ENCODE data around the gene KIF5C. TPM values are rescaled to one million over a fixed set of nuclear protein-coding genes. Genes with fewer than 3 reads are reported as not detected.

The KIF5C gene
- total RNA-seq, 1 experiment from 2014 or later: 0.87 TPM

DNA sequence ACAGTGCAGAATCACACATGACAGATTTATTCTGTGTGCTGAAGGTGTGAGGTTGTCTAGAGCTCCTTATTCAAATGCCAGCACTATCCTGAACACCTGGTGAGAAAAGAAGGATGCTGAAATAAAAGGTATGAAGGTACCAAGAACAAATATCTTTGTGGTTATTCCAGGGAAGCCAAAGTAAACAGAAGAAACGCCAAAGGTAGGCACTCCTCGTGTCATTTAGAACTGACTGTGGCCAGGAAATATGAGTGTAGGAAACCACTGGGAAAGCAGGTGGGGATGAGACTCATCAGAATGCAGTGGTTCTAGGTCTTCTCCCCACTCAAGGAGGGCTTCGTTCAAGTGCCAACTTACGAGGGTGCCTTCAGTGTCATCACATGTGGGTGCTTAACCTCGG is 80.8 kb downstream of the KIF5C start:
- TF ChIP-seq, protein P1, sequence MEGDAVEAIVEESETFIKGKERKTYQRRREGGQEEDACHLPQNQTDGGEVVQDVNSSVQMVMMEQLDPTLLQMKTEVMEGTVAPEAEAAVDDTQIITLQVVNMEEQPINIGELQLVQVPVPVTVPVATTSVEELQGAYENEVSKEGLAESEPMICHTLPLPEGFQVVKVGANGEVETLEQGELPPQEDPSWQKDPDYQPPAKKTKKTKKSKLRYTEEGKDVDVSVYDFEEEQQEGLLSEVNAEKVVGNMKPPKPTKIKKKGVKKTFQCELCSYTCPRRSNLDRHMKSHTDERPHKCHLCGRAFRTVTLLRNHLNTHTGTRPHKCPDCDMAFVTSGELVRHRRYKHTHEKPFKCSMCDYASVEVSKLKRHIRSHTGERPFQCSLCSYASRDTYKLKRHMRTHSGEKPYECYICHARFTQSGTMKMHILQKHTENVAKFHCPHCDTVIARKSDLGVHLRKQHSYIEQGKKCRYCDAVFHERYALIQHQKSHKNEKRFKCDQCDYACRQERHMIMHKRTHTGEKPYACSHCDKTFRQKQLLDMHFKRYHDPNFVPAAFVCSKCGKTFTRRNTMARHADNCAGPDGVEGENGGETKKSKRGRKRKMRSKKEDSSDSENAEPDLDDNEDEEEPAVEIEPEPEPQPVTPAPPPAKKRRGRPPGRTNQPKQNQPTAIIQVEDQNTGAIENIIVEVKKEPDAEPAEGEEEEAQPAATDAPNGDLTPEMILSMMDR (IDR thresholded peaks at IDR 0.05; ENCODE audit: unreplicated experiment): no peak
- peaks cover 41% of the 10 kb centered on the region for H3K27me3 Mint-ChIP-seq (ENCODE audit: unreplicated experiment)
- no peaks in the 10 kb centered on the region for H3K36me3 Mint-ChIP-seq (ENCODE audit: insufficient read depth, unreplicated experiment)
- no peak for DNase-seq
- intact Hi-C loops (cut with micrococcal nuclease; ENCODE audit: unreplicated experiment): no loop called here
- no TSS peak for BruUV-seq (replicated peaks)
- H3K9me3 Mint-ChIP-seq (ENCODE audit: low read depth, unreplicated experiment): no peaks in the 10 kb centered on the region
- H3K4me1 Mint-ChIP-seq (ENCODE audit: low read depth, unreplicated experiment): no peaks in the 10 kb centered on the region
- CTCF ChIA-PET: interaction anchor here (0.5 kb wide), 1 partner anchor 416 kb away, joined by 6 read pairs; no protein-coding TSS in a partner anchor
- H3K27ac Mint-ChIP-seq (ENCODE audit: unreplicated experiment): no peak overlapping the region
- H3K4me3 Mint-ChIP-seq (ENCODE audit: low read depth, unreplicated experiment): no peak overlapping the region

DNA sequence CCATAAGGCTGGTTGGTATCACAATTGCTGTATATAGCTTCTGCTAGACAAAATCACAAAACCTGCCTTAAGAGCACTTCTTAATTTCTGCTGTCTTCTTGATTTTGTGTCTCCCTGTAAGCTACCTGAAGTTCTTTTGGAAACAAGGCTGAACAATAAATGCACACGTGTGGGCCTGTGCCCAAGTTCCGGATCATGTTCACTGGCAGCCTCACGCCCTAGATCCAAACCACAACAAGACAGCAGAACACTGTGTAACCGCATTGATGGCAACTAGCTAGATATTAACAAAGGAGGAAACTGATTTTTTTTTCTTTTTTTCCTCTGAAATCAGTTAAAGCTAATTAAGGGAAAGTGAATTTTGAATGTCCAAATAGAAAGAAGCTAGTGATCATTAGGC is 82.0 kb downstream of the KIF5C start:
- Mint-ChIP-seq H3K9me3 (ENCODE audit: low read depth, unreplicated experiment) (no peaks in the 10 kb centered on the region), H3K36me3 (ENCODE audit: insufficient read depth, unreplicated experiment) (no peaks in the 10 kb centered on the region), H3K27me3 (ENCODE audit: unreplicated experiment) (peaks cover 54% of the 10 kb centered on the region), H3K4me3 (ENCODE audit: low read depth, unreplicated experiment) (no peak overlapping the region), H3K27ac (ENCODE audit: unreplicated experiment) (no peak overlapping the region), H3K4me1 (ENCODE audit: low read depth, unreplicated experiment) (no peaks in the 10 kb centered on the region)
- CTCF ChIA-PET: interaction anchor here (0.7 kb wide), 1 partner anchor 418 kb away, joined by 5 read pairs; no protein-coding TSS in a partner anchor
- TF ChIP-seq, protein P1 (IDR thresholded peaks at IDR 0.05; ENCODE audit: unreplicated experiment): no peak
- intact Hi-C loops (cut with micrococcal nuclease; ENCODE audit: unreplicated experiment): no loop called here
- no peak for DNase-seq
- BruUV-seq (replicated peaks): no TSS peak

DNA sequence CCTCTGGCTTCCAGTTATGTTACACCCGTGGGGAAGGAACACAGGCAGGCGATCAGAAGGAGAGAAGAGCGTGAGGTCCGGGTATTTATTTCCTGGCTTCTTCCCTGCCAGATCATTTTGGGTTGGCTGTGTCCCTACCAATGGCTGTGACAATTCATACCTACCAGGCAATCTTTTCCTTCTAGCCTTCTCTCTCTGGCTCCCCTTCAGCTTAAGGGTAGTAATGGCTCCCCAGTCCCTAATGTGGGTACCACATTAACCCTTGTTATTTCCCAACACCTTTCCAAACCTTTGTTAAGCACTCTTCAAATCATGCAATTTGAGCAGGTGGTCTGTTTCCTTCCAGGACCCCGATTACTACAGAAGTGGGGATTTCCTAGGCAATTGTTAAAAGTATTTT is 84.7 kb downstream of the KIF5C start:
- Mint-ChIP-seq H3K4me1 (ENCODE audit: low read depth, unreplicated experiment) (no peaks in the 10 kb centered on the region), H3K27ac (ENCODE audit: unreplicated experiment) (no peak overlapping the region), H3K36me3 (ENCODE audit: insufficient read depth, unreplicated experiment) (no peaks in the 10 kb centered on the region), H3K9me3 (ENCODE audit: low read depth, unreplicated experiment) (no peaks in the 10 kb centered on the region), H3K27me3 (ENCODE audit: unreplicated experiment) (peaks cover 70% of the 10 kb centered on the region), H3K4me3 (ENCODE audit: low read depth, unreplicated experiment) (no peak overlapping the region)
- TF ChIP-seq, protein P1 (IDR thresholded peaks at IDR 0.05; ENCODE audit: unreplicated experiment): no peak
- no TSS peak for BruUV-seq (replicated peaks)
- no peak for DNase-seq
- CTCF ChIA-PET: no interaction called here
- intact Hi-C loops (cut with micrococcal nuclease; ENCODE audit: unreplicated experiment): no loop called here

DNA sequence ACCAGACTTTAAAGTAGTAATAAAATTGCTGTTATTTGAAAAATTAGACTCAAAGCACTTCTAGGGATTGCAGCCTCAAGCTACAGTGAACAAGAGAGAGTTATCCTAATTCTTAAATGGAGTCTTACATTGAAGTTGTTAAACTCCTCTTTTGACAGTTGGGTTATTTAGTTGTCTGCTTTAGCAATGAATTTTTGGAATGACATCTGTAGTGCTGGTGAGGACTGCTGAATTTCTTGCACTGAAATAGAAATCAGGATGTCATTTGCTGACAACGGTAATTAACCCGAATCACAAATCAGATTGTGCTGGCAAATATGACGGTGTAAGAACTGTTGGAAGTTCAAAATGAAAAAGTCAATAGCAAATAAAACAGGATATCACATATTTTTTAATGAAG is 85.5 kb downstream of the KIF5C start:
- intact Hi-C loops (cut with micrococcal nuclease; ENCODE audit: unreplicated experiment): no loop called here
- DNase-seq: no peak
- CTCF ChIA-PET: no interaction called here
- no peak overlapping the region for H3K27ac Mint-ChIP-seq (ENCODE audit: unreplicated experiment)
- BruUV-seq (replicated peaks): no TSS peak
- H3K4me3 Mint-ChIP-seq (ENCODE audit: low read depth, unreplicated experiment): no peak overlapping the region
- peaks cover 70% of the 10 kb centered on the region for H3K27me3 Mint-ChIP-seq (ENCODE audit: unreplicated experiment)
- no peaks in the 10 kb centered on the region for H3K9me3 Mint-ChIP-seq (ENCODE audit: low read depth, unreplicated experiment)
- H3K4me1 Mint-ChIP-seq (ENCODE audit: low read depth, unreplicated experiment): no peaks in the 10 kb centered on the region
- H3K36me3 Mint-ChIP-seq (ENCODE audit: insufficient read depth, unreplicated experiment): no peaks in the 10 kb centered on the region
- TF ChIP-seq, protein P1 (IDR thresholded peaks at IDR 0.05; ENCODE audit: unreplicated experiment): no peak

Data from Calu3 (cell line).